GM23338 (cell line): Measurements from ENCODE around the gene MAP1LC3B. TPM values are rescaled to one million over a fixed set of nuclear protein-coding genes. Genes with fewer than 3 reads are reported as not detected.
A peak's percentile ranks its signal among the peaks of the same experiment; 100 is the strongest.

Experiments
- ATAC-seq: fragments of 200-7000 bp; cut with Tn5 transposase; 3 replicates; pipeline ENCODE4 v1.9.1; 2020
- DNase-seq: peaks from one replicate; pipeline ENCODE4 v3.0.0-alpha.2; 2015; ENCODE audit warnings: low spot score
- H2AFZ ChIP-seq: fragments of 200-600 bp; sonication (generic); 2 replicates; pipeline ENCODE4 v1.8.0; 2016; ENCODE audit warnings: antibody characterized with exemption, mild to moderate bottlenecking, moderate library complexity
- H3F3A ChIP-seq: fragments of 200-600 bp; sonication (generic); replicated peaks from 2 replicates; pipeline ENCODE4 v1.8.0; 2017; ENCODE audit warnings: antibody characterized with exemption, mixed run types, low read depth
- H3K27ac ChIP-seq: fragments of 200-600 bp; sonication (generic); 2 replicates; pipeline ENCODE4 v1.6.1; 2016; ENCODE audit warnings: low read depth
- H3K27me3 ChIP-seq: fragments of 200-600 bp; sonication (generic); 2 replicates; pipeline ENCODE4 v1.8.0; 2016; ENCODE audit warnings: mild to moderate bottlenecking, mixed run types, moderate library complexity; ENCODE audit not compliant: insufficient read depth
- H3K36me3 ChIP-seq: fragments of 200-600 bp; sonication (generic); 2 replicates; pipeline ENCODE4 v1.8.0; 2016; ENCODE audit warnings: mild to moderate bottlenecking; ENCODE audit not compliant: insufficient read depth
- H3K4me1 ChIP-seq: fragments of 200-600 bp; sonication (generic); 2 replicates; pipeline ENCODE4 v1.8.0; 2016; ENCODE audit warnings: mild to moderate bottlenecking, moderate library complexity; ENCODE audit not compliant: insufficient read depth
- H3K4me2 ChIP-seq: fragments of 200-600 bp; sonication (generic); 2 replicates; pipeline ENCODE4 v1.7.1; 2017; ENCODE audit warnings: mixed run types
- H3K4me3 ChIP-seq: fragments of 200-600 bp; sonication (generic); 2 replicates; pipeline ENCODE4 v1.6.1; 2016; ENCODE audit warnings: mixed run types
- H3K79me2 ChIP-seq: fragments of 200-600 bp; sonication (generic); replicated peaks from 2 replicates; pipeline ENCODE4 v1.8.0; 2017; ENCODE audit warnings: mild to moderate bottlenecking; ENCODE audit not compliant: insufficient read depth
- H3K9me2 ChIP-seq: fragments of 200-600 bp; sonication (generic); 2 replicates; pipeline ENCODE4 v1.8.0; 2017; ENCODE audit not compliant: insufficient read depth
- H4K20me1 ChIP-seq: fragments of 200-600 bp; sonication (generic); replicated peaks from 2 replicates; pipeline ENCODE4 v1.8.0; 2017; ENCODE audit warnings: mild to moderate bottlenecking; ENCODE audit not compliant: insufficient read depth
- H3K27ac Mint-ChIP-seq: 2 replicates; pipeline ENCODE4 v1.8.0; 2020; ENCODE audit warnings: inconsistent platforms, mild to moderate bottlenecking, moderate library complexity, mixed read lengths
- H3K27me3 Mint-ChIP-seq: 3 replicates; pipeline ENCODE4 v1.8.0; 2022; ENCODE audit warnings: low read depth, mild to moderate bottlenecking, moderate library complexity, mixed read lengths, inconsistent platforms; ENCODE audit not compliant: insufficient read depth, poor library complexity
- H3K36me3 Mint-ChIP-seq: 3 replicates; pipeline ENCODE4 v1.8.0; 2021; ENCODE audit warnings: low read depth, mild to moderate bottlenecking, inconsistent platforms, moderate library complexity, mixed read lengths
- H3K4me1 Mint-ChIP-seq: 3 replicates; pipeline ENCODE4 v1.8.0; 2020; ENCODE audit warnings: mild to moderate bottlenecking, inconsistent platforms, mixed read lengths
- H3K4me3 Mint-ChIP-seq: 3 replicates; pipeline ENCODE4 v1.8.0; 2021; ENCODE audit warnings: moderate library complexity, mild to moderate bottlenecking, inconsistent platforms, mixed read lengths
- H3K9me3 Mint-ChIP-seq: 3 replicates; pipeline ENCODE4 v1.8.0; 2020; ENCODE audit warnings: moderate library complexity, mild to moderate bottlenecking, inconsistent platforms, mixed read lengths
- EZH2 ChIP-seq: fragments of 200-600 bp; sonication (generic); IDR thresholded peaks from one replicate; pipeline ENCODE4 v1.8.0; 2017; ENCODE audit warnings: antibody characterized with exemption, mild to moderate bottlenecking, low read depth; ENCODE audit not compliant: unreplicated experiment
- EZH2phosphoT487 ChIP-seq: fragments of 200-600 bp; sonication (generic); IDR thresholded peaks from one replicate; pipeline ENCODE4 v1.8.1; 2018; ENCODE audit warnings: antibody characterized with exemption; ENCODE audit not compliant: unreplicated experiment
- NANOG ChIP-seq: IDR thresholded peaks from 2 replicates; pipeline ENCODE4 v1.6.1; 2016; ENCODE audit warnings: antibody characterized with exemption, borderline replicate concordance
- POLR2AphosphoS5 ChIP-seq: IDR thresholded peaks from 2 replicates; pipeline ENCODE4 v1.6.1; 2016; ENCODE audit warnings: antibody characterized with exemption, low read depth
- STAT1 ChIP-seq: IDR thresholded peaks from one replicate; pipeline ENCODE4 v1.6.1; 2016; ENCODE audit warnings: antibody characterized with exemption; ENCODE audit not compliant: unreplicated experiment
- ZNF114 ChIP-seq: fragments of 250-450 bp; sonication (Bioruptor Pico); IDR thresholded peaks from 2 replicates; pipeline ENCODE4 v1.5.0; 2020; ENCODE audit warnings: mild to moderate bottlenecking, moderate library complexity
- polyA plus RNA-seq: library from polyadenylated mRNA; unstranded; fragments of >200 nt; fragmentation: Nextera tagmentation; extraction: Ambion mirVana; gene quantifications from 2 replicates; pipeline ENCODE4 v1.2.1, GENCODE V29; 2016
- total RNA-seq: library from RNA; depleted of rRNA; stranded (reverse); fragments of >200 nt; shearing (Covaris generic); gene quantifications from 2 replicates; pipeline ENCODE4 v1.2.3, GENCODE V29; 2014
- TF ChIP-seq, protein P1 (sequence below): fragments of 250-450 bp; sonication (Bioruptor Pico); IDR thresholded peaks from 2 replicates; pipeline ENCODE4 v1.5.0; 2020; ENCODE audit warnings: mild to moderate bottlenecking, moderate library complexity
- TF ChIP-seq, protein P2 (sequence below): IDR thresholded peaks from one replicate; pipeline ENCODE4 v1.6.1; 2018; ENCODE audit warnings: antibody characterized with exemption; ENCODE audit not compliant: unreplicated experiment
- TF ChIP-seq, protein P3 (sequence below): IDR thresholded peaks from 2 replicates; pipeline ENCODE4 v1.6.1; 2016; ENCODE audit warnings: antibody characterized with exemption

MAP1LC3B gene
- total and polyA plus RNA-seq, 2 experiments from 2014 or later: 35.9 to 80.2 TPM

DNA sequence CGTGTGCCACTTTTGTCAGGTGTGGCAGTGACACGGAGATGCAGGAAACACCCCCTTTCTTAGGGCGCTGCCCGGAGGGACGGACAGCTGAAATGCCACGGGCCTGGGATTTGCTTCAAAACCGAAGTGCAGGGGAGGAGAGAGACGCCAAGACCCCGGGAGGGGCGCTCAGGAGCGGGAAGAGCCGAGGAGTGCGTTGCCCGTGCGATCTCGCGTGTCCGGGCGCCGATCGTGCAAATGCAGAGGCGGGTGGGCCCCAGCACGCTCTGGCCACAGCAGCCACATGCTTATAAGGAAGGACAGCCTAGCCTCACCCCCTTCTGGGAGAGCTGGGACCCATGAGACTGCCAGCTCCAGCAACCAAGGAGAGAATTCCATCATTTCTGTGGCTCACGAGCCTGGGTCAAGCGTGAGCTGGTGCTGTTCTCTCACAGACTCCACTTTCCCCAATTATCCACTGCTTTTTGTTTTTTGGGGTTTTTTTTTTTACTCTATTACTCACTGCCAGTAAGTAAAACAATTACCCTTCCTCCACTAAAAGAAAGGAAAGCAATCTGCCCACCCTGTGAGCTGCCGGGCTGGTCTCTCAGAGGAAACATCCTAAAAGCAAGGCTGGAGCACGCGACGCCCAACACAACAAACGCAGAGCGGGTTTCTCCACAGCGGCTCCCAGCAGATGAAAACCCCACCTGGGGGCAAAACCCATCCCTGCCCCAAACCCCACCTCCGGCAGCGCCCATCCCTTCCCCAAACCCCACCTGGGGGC lies 47.8 kb upstream of the MAP1LC3B start (continued):
- TF ChIP-seq, protein P1, sequence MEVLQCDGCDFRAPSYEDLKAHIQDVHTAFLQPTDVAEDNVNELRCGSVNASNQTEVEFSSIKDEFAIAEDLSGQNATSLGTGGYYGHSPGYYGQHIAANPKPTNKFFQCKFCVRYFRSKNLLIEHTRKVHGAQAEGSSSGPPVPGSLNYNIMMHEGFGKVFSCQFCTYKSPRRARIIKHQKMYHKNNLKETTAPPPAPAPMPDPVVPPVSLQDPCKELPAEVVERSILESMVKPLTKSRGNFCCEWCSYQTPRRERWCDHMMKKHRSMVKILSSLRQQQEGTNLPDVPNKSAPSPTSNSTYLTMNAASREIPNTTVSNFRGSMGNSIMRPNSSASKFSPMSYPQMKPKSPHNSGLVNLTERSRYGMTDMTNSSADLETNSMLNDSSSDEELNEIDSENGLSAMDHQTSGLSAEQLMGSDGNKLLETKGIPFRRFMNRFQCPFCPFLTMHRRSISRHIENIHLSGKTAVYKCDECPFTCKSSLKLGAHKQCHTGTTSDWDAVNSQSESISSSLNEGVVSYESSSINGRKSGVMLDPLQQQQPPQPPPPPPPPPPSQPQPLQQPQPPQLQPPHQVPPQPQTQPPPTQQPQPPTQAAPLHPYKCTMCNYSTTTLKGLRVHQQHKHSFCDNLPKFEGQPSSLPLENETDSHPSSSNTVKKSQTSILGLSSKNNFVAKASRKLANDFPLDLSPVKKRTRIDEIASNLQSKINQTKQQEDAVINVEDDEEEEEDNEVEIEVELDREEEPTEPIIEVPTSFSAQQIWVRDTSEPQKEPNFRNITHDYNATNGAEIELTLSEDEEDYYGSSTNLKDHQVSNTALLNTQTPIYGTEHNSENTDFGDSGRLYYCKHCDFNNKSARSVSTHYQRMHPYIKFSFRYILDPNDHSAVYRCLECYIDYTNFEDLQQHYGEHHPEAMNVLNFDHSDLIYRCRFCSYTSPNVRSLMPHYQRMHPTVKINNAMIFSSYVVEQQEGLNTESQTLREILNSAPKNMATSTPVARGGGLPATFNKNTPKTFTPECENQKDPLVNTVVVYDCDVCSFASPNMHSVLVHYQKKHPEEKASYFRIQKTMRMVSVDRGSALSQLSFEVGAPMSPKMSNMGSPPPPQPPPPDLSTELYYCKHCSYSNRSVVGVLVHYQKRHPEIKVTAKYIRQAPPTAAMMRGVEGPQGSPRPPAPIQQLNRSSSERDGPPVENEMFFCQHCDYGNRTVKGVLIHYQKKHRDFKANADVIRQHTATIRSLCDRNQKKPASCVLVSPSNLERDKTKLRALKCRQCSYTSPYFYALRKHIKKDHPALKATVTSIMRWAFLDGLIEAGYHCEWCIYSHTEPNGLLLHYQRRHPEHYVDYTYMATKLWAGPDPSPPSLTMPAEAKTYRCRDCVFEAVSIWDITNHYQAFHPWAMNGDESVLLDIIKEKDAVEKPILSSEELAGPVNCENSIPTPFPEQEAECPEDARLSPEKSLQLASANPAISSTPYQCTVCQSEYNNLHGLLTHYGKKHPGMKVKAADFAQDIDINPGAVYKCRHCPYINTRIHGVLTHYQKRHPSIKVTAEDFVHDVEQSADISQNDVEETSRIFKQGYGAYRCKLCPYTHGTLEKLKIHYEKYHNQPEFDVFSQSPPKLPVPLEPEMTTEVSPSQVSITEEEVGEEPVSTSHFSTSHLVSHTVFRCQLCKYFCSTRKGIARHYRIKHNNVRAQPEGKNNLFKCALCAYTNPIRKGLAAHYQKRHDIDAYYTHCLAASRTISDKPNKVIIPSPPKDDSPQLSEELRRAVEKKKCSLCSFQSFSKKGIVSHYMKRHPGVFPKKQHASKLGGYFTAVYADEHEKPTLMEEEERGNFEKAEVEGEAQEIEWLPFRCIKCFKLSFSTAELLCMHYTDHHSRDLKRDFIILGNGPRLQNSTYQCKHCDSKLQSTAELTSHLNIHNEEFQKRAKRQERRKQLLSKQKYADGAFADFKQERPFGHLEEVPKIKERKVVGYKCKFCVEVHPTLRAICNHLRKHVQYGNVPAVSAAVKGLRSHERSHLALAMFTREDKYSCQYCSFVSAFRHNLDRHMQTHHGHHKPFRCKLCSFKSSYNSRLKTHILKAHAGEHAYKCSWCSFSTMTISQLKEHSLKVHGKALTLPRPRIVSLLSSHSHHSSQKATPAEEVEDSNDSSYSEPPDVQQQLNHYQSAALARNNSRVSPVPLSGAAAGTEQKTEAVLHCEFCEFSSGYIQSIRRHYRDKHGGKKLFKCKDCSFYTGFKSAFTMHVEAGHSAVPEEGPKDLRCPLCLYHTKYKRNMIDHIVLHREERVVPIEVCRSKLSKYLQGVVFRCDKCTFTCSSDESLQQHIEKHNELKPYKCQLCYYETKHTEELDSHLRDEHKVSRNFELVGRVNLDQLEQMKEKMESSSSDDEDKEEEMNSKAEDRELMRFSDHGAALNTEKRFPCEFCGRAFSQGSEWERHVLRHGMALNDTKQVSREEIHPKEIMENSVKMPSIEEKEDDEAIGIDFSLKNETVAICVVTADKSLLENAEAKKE (CRISPR knock-in tag): no peak
- no peak for TF ChIP-seq EZH2

DNA sequence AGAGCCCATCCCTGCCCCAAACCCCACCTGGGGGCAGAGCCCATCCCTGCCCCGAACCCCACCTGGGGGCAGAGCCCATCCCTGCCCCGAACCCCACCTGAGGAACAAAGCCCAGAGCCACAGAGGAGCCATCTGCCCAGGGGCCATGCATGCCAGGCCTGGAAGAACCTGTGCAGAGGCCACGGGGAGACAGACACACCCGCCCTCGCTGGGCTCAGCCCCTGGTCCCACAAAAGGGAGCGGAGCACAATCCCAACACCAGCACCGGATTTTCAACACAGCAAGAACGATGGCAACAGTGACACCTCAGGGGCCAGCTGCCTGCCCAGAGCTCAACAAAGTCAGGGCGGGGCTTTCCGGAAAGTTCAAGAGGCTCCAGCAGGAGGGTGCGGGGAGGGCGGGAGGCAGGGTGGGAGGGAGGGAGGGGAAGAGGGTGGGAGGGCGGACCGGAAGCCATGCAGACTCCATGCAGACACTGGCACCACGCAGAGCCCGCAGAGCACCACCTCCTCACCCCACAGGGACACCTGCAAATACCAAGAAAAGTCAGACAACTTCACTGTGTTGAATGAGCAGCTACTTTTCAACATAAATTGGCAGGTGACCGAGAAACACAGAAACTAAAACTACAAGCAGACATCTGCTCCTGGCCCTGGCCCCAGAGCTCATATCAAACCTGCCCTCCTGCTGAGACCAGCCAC lies 47.1 kb upstream of the MAP1LC3B start:
- Mint-ChIP-seq H3K36me3 (peaks cover 15% of the 10 kb centered on the region), H3K9me3 (no peaks in the 10 kb centered on the region; the same call in 2 of the 3 replicates), H3K4me1 (peaks cover 15% of the 10 kb centered on the region), H3K4me3 (no peak overlapping the region), H3K27me3 (peaks cover 13% of the 10 kb centered on the region), H3K27ac (peak overlapping the region; percentile 87)
- no peaks in the 10 kb centered on the region for H3K4me1 ChIP-seq
- ATAC-seq (peak; percentile 38), DNase-seq (peak; percentile 36)
- H4K20me1 ChIP-seq: peaks cover 4% of the 10 kb centered on the region
- no peak overlapping the region for H2AFZ ChIP-seq
- no peaks in the 10 kb centered on the region for H3K27me3 ChIP-seq
- H3K79me2 ChIP-seq: peaks cover 4% of the 10 kb centered on the region; the same call in 1 of the 2 replicates
- H3K4me3 ChIP-seq: no peak overlapping the region
- no peak overlapping the region for H3K4me2 ChIP-seq
- H3K36me3 ChIP-seq: no peaks in the 10 kb centered on the region; the same call in 1 of the 2 replicates
- H3K9me2 ChIP-seq: no peaks in the 10 kb centered on the region
- TF ChIP-seq ZNF114 (no peak), STAT1 (no peak), EZH2phosphoT487 (no peak), POLR2AphosphoS5 (no peak), NANOG (no peak)
- TF ChIP-seq, protein P2, sequence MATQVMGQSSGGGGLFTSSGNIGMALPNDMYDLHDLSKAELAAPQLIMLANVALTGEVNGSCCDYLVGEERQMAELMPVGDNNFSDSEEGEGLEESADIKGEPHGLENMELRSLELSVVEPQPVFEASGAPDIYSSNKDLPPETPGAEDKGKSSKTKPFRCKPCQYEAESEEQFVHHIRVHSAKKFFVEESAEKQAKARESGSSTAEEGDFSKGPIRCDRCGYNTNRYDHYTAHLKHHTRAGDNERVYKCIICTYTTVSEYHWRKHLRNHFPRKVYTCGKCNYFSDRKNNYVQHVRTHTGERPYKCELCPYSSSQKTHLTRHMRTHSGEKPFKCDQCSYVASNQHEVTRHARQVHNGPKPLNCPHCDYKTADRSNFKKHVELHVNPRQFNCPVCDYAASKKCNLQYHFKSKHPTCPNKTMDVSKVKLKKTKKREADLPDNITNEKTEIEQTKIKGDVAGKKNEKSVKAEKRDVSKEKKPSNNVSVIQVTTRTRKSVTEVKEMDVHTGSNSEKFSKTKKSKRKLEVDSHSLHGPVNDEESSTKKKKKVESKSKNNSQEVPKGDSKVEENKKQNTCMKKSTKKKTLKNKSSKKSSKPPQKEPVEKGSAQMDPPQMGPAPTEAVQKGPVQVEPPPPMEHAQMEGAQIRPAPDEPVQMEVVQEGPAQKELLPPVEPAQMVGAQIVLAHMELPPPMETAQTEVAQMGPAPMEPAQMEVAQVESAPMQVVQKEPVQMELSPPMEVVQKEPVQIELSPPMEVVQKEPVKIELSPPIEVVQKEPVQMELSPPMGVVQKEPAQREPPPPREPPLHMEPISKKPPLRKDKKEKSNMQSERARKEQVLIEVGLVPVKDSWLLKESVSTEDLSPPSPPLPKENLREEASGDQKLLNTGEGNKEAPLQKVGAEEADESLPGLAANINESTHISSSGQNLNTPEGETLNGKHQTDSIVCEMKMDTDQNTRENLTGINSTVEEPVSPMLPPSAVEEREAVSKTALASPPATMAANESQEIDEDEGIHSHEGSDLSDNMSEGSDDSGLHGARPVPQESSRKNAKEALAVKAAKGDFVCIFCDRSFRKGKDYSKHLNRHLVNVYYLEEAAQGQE: no peak
- TF ChIP-seq, protein P3, sequence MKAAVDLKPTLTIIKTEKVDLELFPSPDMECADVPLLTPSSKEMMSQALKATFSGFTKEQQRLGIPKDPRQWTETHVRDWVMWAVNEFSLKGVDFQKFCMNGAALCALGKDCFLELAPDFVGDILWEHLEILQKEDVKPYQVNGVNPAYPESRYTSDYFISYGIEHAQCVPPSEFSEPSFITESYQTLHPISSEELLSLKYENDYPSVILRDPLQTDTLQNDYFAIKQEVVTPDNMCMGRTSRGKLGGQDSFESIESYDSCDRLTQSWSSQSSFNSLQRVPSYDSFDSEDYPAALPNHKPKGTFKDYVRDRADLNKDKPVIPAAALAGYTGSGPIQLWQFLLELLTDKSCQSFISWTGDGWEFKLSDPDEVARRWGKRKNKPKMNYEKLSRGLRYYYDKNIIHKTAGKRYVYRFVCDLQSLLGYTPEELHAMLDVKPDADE: no peak
- H3K27ac ChIP-seq: no peak overlapping the region
- H3F3A ChIP-seq: no peaks in the 10 kb centered on the region
